Measurements from ENCODE around the gene IQGAP2.
"Not testable (repeated sequence)": the region's sequence is repeated elsewhere in the genome, so short reads cannot be mapped to it uniquely, and the experiment has no call there.

Gene IQGAP2

DNA sequence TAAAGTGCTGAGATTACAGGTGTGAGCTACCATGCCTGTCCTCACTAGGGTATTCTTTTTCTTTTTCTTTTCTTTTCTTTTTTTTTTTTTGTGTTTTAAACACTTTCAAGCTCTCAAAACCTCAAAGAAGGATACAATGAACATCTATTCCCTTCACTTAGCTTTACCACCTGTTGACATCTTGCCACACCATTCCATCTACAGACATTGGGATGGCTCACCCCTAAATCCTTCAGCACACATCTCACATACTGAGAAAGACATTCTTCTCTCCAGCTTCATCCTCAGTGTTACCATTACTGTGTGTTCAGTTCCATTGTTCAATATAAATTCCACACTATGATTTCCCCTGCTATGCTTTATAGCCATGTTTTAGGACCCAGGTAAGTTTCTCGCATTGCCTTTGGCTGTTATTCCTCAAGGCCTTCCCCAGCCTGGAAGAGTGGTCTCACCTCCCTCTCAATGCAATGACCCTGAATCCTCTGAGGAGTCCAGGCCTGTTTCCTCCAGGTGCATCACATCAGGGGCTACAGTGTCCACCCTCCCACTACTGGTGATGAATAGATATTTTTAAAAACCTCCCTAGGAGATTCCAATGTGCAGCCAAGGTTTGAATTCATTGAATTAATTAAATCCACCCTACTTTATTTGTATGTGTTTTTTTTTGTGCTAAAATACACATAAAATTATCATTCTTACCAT lies 16.7 kb downstream of the IQGAP2 start:
- DNase-seq = no peak

GRCh38 chr5:76422227-76422626 lies 19.1 kb downstream of the IQGAP2 start:
- no peak for DNase-seq

DNA sequence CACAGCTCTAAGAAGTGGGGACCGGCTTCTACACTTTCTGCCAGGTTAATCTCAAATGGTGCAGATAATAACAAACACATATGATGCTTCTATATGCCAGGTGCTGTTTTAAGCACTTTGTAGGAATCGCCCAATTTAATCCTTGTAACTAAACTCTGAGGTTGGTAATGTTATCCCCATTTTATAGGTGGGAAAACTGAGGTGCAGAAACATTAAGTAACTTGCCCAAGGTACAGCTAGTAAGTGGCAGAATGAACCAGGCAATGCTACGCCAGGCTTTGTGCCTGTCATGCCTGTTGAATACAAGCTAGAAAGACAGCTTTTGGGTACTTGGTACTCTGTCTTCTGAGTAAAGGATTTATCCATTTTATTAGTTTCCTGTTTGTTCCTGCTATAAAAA lies 19.7 kb downstream of the IQGAP2 start:
- DNase-seq = no peak

DNA sequence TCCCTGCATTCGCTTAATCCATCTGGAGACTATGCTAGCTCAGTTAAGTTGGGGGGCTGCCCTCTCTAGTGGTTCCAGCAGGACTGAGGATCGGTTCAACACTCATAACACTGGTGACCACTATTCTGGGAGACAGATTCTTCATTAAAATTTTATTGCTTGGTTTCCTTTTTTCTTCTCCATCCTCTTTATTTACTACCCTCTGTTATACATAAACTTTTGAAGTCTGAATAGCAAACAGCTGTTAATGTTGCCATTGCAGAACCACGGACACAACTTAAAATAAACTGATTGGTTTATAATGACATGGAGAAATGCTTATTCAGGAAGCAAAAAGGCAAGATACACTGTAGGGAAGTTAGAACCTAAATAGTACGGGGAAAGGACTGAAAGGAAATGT lies 22.1 kb downstream of the IQGAP2 start:
- no peak for DNase-seq

GRCh38 chr5:76425928-76426804 lies 23.1 kb downstream of the IQGAP2 start:
- no peak for DNase-seq

DNA sequence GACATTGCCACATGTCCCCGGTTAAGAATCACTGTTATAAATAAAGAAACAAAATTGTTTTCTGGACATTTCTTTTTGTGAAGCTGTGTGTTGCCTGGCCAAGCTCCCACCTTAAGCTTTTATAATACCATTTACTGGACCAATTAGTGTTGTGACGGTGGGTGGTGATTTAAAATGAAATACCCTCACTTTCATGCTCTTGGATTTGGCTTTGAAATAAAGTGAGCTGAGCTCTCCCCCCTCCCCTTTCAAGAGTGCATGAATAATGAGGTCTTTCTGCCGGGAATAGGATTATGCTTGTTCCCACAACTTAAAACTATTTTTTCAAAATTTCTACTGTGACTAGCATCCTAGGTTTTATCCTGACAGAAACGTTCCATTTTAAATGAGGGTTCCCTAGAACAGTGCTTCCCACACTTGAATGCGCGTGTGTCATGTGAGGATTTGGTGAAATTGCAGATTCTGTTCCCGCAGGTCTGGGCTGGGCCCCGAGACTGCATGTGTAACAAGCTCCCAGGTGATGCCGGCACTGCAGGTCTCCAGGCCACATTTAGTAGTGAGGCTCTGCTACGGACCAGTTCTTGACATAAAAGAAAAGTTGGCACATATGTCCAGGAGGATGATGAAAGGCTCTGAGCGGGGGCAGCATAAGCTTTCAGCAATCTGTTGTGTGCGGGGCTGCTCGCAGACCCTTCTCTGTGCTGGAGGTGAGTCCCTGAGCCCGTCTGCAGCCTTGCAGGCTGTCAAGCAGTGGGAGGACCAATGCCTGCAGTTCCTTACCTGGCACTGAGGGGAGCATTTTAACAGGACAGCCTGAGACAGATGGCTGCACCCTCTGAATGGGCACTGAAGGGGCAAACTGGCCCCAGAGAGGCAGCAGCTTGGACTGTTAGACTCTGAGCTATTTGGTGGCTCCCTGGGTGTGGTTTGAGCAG lies 24.4 kb downstream of the IQGAP2 start:
- peak in 1 of 14 donors; percentile 88 for DNase-seq

DNA sequence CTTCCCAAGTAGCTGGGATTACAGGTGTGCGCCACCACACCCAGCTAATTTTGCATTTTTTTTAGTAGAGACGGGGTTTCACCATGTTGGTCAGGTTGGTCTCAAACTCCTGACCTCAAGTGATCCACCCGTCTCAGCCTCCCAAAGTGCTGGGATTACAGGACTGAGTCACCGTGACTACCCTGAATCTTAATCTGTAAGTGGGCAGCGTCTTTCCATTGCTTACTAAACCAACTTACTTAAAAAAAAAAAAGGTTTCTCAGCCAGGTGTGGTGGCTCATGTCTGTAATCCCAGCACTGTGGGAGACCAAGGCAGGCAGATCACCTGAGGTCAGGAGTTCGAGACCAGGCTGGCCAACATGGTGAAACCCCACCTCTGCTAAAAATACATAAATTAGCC lies 25.5 kb downstream of the IQGAP2 start:
- not testable (repeated sequence) for DNase-seq

- DNase-seq = no peak
These were observed 30.2 kb downstream of the IQGAP2 start for GRCh38 chr5:76433261-76433660.

DNA sequence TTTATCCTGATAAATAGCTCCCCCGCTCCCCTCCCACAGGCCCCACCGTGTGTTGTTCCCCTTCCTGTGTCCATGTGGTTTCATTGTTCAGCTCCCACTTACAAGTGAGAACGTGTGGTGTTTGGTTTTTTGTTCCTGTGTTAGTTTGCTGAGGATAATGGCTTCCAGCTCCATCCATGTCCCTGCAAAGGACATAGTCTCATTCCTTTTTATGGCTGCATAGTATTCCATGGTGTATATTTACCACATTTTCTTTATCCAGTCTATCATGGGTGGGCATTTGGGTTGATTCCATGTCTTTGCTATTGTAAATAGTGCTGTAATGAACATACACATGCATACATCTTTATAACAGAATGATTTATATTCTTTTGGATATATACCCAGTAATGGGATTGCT lies 34.4 kb downstream of the IQGAP2 start:
- DNase-seq = not testable (repeated sequence)

DNA sequence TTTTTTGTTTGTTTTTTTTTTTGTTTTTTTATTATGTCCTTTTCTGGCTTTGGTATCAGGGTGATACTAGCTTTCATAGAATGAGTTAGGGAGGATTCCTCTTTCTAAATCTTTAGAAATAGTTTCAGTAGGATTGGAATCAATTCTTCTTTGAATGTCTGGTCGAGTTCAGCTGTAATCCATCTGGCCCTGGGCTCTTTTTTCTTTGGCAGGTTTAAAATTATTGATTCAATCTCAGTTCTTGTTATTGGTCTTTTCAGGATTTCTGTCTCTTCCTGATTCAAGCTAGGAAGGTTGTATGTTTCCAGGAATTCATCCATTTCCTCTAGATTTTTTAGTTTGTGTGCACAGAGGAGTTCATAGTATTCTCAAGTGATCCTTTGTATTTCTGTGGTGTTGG lies 34.9 kb downstream of the IQGAP2 start:
- DNase-seq = no peak

- no peak for DNase-seq
These were observed 36.1 kb downstream of the IQGAP2 start for GRCh38 chr5:76439201-76439600.

GRCh38 chr5:76439929-76440328 lies 36.8 kb downstream of the IQGAP2 start:
- DNase-seq = no peak

- DNase-seq = no peak
These were observed 38.0 kb downstream of the IQGAP2 start for GRCh38 chr5:76441101-76441500.

- no peak for DNase-seq
These were observed 39.0 kb downstream of the IQGAP2 start for GRCh38 chr5:76441890-76442673.

GRCh38 chr5:76443066-76443800 lies 40.1 kb downstream of the IQGAP2 start:
- no peak for DNase-seq

DNA sequence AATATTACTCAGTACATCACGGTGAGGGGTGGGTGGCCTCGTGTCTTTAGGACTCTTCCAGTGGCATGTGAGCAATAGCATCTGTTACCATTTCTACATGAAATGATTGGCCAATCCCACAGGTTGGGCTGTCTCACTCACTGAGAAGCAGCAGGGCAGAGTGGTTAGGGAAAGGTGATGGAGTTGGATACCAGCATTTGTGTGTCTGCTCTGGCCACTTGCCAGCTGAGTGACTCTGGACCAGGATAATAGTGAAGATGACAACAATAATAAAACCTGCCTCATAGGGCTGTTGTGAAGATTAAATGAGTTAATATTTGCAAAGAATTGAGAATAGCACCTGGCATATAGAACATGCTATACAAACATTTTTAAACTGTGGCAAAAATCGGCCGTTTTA lies 42.0 kb downstream of the IQGAP2 start:
- DNase-seq = no peak

DNA sequence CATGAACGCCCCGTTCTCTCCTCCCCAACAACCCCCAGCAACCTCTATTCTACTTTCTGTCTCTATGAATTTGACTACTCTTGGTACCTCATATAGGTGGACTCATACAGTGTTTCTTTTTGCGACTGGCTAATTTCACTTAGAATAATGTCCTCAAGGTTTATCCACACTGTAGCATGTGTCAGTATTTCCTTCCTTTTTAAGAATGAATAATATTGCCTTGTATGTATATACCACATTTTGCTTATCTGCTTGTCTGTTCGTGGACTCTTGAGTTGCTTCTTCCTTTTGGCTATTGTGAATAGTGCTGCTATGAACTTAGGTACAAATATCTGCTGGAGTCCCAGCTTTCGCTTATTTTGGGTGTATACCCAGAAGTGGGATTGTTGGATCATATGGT lies 42.7 kb downstream of the IQGAP2 start:
- no peak for DNase-seq

- DNase-seq = no peak
These were observed 43.7 kb downstream of the IQGAP2 start for GRCh38 chr5:76446776-76447175.

DNA sequence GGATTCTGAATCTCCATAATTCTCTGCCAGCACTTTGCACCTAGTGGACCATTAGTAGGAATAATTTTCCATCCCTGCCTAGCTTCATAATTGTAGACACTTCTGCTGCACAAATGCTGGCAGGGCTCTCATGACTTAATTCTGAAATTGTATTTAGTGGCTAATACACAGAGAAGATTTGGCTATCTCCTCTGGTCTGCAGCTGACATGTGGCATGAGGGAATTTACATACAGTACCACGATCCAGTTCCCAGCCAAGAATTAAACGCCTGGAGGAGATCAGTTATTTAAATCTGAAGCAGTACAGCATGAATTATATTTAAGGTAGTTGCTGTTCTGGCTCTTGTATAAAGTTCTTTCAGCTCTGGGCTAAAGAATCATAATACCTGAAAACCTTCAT lies 46.5 kb downstream of the IQGAP2 start:
- no peak for DNase-seq

- DNase-seq = no peak
These were observed 47.0 kb downstream of the IQGAP2 start for GRCh38 chr5:76450054-76450453.

DNA sequence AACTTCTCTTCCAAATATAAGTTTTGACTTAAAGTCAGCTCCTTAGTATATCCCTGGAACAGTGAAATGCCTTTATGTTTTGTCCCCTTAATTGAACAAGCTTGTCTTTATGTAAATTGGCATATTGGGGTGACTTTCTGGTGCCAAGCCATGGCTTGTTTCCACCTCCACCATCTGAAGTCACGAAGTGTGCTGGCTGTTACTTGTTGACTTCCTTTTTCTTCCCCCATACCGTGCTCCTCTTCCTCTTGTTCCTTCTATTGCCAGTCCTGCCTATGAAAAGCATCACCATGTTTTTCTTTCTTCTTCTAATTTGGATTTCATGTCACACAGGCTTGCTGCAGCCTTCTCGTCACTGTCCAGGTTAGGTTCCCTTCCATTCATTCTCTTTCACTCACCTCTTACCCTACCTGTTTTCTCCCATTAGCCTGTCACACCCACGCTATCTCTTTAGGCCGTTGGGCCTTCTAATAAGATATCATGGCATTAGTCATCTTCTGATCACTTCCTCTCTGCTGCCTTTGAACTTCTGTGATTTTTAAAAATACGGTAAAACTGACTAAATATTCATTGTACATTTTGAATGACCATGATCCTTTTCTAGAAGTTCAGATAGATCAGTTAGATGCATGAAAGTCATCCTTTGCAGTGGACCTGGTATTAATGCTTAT lies 48.1 kb downstream of the IQGAP2 start:
- DNase-seq = no peak

Measured in C1 segment of cervical spinal cord (tissue), 14 donors.